Right lobe of liver (tissue), 4 donors: ENCODE measurements around the gene SARS1.

Experiments used
- CTCF ChIP-seq, 4 donors: fragments of 200-600 bp in 3 of 4; fragments of 450-650 bp in 1 of 4; IDR thresholded peaks; one replicate each; pipeline versions ENCODE4 v1.5.1 to v1.8.0; 2016 to 2022; ENCODE audit warnings: antibody characterized with exemption in 4 of 4, mild to moderate bottlenecking in 2 of 4
- POLR2A ChIP-seq: fragments of 450-650 bp; IDR thresholded peaks from one replicate; pipeline ENCODE4 v1.6.1; 2017; ENCODE audit warnings: antibody characterized with exemption, mild to moderate bottlenecking
- donor health status: DM: no; HTN: no; CAD: no.
- donor health status: DM: no; HTN: no; CAD: no.
- donor health status: DM: no; HTN: yes; CAD: no.

- no peak for TF ChIP-seq CTCF (IDR thresholded peaks at IDR 0.05)
- TF ChIP-seq POLR2A, result no peak
Observed at GRCh38 chr1:109272831-109273547, 59.3 kb downstream of the SARS1 start.
